ENCODE data around the gene GYPA.

DNA sequence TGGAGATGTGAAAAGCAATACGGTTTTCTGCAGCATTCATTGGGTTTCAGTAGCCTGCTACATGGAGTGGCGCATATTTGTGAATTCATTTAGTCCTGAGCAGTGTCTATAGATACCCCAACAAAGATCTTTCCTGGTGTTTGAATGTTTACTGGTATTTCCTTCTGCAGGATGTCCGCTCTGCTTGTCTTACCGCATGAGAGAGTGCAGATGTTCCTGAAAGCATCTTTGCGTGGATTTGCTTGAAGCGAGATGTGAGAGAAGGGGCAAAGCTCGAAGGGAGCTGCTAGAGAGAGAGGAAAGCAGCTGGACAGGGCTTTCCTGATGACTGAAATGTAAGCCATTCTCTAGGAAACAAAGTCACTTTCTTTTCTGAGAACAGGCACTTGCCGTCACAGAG is 40.9 kb upstream of the GYPA start:
- TF ChIP-seq GATA2 (IDR thresholded peaks at IDR 0.05; ENCODE audit: low read depth, low read length) (no peak), GATA3 (IDR thresholded peaks at IDR 0.05; ENCODE audit: low read depth, low read length) (no peak)
